ENCODE results near the gene CDC14B.

CDC14B gene

DNA sequence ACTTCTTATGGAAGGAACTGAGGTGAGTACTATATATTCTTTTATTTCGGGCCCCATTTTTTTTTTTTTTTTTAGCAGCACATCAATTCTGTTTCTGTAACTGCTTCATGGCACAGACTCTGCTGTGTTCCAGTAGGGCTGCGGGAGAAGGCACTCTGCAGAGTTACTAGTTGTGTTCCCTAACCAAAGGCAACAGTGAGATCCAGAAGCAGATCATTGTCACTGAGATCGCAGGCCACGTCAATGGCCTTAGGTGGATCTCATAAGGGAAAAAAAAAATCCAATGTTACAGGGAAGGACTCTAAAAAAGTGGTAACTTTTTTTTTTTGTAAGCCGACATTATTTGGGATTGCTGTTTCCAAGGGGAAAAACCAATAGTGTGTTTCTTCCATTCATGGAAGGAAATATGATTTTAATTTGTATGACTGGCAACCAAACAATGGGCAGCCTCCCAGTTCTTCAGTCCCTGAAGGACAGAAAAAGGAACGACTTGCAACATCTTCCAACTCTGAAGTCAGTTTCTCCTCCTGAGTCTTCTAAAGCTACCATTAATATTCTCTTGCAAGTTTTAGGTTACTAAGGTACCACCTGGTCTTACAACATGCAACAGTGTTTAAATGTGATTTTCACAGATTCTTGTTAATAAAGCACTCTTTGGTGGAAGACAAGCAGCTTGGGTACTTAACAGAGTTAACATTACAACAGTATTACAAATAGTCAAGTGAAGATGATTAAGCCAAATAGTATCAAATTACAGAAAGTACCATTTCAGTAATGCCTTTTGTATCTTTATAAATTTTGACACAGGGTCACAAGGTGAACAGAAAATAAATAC is 116.9 kb downstream of the CDC14B start:
- no peak for DNase-seq (ENCODE audit: low read depth in 2 of 2)

DNA sequence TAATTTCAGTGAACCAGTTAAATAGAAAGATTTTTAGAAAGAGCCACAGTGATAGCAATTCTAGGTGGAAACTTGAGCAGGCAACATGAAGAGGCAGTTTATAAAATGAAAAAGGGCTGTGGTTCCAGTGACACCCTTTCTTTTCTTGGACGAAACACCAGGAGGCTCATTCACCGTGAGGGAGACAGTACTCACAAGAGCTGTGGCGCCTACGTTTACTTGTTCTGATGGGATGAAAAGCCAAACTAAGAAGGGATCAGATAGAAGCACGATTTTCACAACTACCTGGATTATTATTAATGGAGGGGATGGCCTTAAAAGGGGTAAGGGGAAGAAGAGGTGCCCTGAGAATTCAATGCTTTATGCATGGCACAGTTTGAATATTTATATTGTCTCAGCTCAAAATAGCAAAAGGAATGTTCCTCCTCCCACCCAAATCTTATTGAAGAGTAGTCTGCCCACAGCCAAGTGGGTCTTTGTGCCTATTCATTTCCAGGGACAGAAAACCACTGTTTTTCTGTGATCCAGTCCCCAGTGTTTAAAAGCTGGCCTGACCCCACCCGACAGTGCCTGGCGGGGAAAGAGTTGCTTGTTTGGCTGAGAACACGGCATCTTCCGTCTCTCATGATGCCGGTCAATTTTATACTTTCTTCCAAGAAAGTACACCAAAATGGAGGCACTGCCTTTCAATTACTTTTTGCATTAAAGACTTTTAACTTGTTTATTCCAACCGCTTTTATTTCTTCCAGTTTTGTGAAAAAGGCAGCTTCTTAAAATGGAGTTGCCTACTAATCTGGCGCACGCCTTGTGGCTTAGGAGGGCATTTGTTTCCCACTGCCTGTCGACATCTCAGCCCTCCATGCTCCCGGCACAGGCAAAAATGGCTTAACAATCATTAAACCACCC is 117.8 kb downstream of the CDC14B start:
- DNase-seq (ENCODE audit: low read depth in 2 of 2) = no peak

DNA sequence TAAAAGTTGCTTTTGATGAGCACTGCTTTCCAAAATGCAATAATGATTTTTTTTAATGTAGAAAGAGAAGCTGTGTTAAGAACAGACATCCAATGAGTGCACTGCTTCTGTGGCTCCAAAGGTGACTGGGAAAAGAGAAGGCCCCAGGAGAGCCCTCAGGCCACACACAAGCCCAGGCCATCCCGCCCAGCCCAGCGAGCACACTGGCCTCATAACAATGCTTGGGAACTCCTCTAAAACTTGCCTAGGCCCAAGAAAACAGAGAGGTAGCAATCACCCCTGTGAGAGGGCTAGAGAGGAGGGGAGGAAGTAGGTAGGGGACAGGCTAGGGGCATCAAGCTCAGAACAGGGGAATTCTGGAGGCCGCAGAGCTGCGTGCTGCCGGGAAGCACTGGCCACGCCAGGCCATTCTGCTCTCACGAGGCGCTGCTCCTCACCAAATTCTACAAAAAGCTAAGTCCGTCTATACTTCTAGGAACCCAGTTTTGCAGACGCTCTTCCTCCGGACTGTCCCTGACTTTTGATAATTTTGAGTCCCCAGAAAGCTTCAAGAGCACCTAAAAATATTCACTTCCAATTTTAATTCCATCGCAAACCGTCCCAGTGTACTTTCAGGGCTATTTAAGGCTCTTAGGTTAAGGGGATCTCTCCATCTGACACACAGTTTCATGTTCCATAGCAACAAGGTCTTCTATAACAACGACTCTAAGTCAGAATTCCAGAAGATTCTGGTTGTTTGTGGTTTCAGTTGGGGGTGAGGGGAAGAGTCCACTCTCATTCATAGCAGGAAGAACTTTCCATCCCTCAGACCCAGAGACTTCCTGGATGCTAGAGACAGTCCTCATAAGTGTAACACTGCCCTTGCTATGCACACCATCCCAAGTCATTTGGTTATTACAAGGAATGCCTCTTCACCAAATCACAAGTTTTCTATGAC is 118.7 kb downstream of the CDC14B start:
- DNase-seq (ENCODE audit: low read depth in 2 of 2) = no peak

DNA sequence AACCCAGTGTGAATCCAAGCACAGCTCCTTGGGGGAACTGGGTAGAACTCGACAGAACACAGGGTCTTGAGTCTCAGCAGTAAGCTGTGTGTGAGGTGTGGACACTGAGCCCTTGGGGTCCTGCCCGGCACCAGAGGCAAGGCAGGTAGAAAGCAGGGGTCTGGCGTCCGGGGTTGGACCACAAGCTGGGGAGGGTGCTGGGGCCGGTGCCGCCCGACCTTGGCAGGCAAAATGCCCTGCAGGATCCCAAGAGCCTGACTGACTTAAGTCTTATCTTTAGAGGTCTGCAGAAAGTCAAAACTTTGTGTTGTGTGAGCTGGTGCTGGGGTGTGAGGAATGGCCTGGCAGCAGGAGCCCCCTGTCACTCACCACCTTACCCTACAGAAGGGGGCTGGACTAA is 120.4 kb downstream of the CDC14B start:
- no peak for DNase-seq (ENCODE audit: low read depth in 2 of 2)

DNA sequence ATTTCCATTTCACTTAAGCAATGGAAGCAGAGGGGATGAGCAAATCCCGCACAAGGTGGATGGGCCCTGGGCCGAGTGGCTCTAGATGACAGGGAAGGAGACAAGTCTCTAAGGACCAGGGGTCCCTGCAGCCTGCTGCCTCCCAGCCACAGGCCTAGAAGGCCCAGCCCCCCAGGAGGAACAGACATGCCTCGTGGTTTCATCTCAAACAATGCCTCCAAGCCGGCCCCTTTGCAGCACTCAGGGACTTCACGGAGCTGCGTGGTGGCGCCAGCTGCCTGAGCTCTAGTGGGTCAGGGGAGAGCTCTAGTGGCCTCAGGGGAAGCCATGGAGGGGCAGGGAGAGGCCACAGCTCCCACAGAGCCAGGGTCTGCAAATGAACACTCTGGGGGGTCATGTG is 120.8 kb downstream of the CDC14B start:
- no peak for DNase-seq (ENCODE audit: low read depth in 2 of 2)

DNA sequence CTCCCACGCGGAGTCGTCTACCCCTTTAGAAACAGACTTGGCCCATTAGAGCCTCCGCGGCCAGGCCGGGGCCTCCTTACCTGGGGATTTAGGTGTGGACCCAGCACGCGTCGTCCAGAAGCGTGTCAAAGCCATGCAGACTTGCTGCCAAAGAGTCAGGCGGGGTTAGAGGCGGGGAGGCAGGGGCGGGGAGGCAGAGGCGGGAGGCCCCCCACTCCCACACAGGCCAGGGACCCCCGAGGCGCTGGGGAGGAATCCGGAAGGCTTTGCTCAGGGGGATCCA is 122.6 kb downstream of the CDC14B start:
- no peak for DNase-seq (ENCODE audit: low read depth in 2 of 2)

DNA sequence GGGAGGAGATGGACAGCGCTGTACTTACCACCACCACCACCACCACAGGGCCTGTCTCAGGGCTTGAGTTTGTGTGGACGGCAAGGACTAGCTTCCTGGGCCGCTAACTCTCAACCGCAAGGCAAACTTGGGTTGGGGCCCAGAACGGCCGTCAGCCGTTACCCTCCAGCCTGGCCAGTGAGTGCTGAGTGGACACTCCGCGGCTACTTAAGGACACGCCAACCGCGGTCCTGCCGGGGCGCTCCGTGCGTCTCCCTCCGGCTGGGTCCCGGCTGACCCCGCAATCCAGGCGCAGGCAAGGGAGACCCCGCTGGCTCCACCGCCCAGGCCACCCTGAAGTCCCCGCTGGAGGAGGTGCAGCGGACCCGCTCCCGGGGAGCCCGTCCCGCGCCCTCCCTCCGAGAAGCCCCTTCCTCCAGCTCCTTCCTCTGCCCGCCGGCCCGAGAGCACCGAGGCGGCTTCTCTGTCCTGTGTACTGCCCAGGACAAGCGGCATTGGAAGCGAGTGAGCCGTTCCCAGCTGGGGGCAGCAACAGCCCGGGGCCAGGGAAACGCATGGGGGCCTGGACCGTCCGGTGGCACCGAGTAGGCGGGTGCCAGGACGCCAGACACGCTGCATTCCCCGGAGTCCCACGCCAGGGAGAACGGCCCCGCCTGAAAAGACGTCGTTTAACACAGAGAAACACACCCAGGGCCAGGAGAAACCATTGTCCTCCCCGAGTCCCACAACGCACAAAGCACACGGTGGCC is 123.1 kb downstream of the CDC14B start:
- DNase-seq (ENCODE audit: low read depth in 2 of 2) = no peak

DNA sequence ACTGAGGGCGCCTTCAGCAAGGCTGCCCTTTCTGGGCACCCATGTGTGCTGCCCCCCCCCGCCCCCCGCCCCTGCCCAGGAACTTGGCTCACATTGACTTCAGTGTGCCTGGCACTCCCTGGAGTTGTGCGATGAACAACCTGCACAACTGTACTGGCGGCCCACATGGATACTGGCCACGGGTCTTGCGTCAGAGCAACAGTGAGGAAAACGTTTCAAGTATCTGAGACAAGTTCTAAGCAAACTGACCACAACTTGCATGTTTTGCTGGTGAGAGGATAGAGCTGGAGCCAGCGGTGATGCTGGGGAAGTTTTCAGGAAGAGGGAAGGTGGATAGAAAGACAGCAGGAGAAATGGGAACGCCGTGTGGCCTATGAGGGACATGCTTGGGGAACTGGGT is 124.3 kb downstream of the CDC14B start:
- DNase-seq (ENCODE audit: low read depth in 2 of 2) = peak; percentile 61 to 63

DNA sequence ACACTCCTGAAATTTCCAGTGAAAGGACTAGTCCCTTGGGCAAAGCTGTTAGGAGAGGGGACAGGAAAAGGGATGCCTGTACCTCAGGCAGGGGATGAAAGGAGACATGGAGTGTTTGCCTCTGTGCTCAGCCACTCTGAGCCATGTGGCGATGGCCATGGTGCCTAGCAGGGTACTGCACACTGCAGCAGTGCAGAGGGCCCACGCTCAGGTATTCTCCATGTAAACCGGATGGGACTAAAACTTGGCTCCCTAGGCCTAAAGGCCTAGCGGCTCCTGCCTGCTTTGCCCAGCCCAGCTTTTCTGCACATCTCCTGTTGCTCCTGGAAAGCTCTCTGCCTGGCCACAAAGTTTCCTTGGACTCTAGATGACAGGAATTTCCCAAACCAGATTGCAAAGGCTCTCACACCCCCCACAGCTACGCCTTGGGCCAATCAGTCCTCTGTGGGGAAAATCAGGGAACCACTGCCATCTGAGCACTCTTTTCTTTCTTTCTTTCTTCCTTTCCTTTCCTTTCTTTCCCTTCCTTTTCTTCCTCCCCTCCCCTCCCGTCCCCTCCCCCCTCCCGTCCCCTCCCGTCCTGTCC is 125.3 kb downstream of the CDC14B start:
- DNase-seq (ENCODE audit: low read depth in 2 of 2) = no peak

DNA sequence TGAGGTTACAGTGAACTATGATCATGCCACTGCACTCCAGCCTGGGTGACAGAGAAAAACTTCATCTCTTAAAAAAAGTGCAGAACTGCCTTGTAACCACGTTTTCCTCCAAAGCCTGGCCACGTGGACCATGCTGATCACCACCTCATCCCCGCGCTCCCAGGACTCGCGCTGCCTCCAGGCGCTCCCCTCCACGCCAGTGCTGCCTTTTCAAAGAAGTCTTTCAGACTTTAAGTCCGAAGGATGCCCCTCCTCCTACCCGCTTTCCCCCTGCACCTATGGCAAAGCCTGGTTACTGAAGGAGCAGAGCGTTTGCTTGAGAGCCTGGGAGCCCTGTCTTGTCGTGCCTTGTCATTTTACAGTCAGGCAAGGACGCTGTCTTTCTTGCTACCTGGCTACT is 125.9 kb downstream of the CDC14B start:
- DNase-seq (ENCODE audit: low read depth in 2 of 2) = no peak

DNA sequence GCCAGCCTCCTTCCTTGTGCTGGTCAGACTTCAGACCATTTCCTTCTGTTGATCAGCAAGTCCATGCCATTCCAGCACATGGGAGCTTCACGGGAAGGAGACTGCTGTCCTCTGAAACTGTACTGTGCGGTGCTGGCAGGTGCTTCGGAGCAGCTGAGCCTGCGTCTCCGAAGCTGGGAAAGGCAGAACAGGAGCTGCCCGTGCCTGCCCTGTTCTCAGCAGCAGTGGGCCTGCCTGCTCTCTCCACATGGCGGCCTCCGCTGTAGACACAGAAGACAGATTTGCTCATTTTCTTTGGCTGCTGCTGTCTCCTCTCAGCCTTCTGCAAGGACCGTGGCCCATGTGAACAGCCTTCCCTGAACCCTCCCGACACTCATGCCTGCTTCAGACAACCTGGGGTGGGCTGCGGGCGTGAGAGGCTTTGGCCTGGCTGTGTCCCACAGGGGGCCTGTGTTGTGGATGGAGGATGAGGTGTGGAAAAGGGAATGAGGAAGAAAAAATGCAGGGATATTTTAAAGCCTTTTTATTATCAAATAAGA is 126.6 kb downstream of the CDC14B start:
- DNase-seq (ENCODE audit: low read depth in 2 of 2) = no peak

DNA sequence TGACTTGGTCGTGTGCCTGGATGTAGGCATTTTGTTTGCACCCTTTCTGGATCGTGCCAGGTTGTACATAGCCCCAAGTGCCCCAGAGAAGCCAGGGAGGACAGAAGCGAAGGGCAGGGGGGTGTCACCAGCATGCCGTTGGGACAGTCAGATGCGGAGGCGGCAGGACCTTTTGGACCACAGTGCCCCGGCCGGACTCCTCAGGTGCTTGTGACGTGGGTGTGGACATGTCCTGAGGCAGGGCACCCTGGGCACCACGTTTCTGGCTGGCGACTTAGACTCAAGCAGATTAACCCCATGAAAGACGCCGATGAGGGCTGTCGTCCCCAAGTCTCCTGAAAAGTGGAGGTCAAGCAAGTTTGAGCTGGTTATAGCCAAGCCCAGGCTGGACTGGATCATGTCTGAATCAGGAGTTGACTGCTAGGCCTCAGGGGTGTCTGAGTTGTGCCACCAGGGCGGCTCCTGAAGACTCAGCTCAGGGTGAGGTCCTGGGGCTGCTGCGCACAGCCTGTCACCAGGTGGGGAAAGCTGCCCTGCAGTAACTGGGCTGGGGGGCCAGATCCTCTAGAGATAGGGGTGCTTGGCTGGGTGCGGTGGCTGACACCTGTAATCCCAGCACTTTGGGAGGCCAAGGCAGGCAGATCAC is 127.6 kb downstream of the CDC14B start:
- no peak for DNase-seq (ENCODE audit: low read depth in 2 of 2)

DNA sequence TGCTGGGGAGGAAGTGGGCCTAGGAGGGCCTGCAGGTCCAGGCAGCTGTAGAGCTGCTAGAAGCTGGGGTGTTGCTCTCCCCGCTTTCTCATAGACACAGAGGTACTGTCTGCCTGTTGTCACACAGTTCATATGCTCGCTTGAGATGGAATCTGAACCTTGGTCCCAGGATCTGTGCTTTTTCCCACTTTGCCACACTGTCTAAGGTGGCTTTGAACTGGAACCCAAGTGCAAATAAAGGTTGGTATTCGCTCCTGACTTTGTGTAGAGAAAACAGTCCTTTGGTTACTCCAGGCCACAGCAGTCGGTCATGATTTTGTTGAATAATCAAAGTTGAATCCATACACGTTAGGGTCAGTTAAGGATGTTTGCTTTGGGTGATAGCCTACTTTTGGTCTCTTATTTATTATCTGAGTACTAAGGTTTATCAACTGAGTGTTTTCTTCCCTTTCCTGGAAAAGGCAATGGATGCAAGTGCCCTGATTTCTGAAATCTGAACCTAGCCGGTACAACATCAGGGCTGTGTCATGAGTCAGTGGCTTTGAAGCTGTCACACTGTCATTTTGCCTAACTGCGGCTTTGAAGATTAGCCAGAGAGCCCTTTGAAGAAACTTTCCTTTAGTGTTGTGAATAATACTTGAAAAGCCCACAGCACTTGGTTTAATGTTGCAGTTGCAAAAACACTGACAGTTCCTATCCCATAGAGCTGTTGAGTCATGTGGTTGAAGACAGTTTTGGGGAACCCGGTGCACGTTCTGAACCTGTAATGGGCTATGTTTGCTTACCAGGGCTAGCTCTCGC is 128.4 kb downstream of the CDC14B start:
- no peak for DNase-seq (ENCODE audit: low read depth in 2 of 2)

DNA sequence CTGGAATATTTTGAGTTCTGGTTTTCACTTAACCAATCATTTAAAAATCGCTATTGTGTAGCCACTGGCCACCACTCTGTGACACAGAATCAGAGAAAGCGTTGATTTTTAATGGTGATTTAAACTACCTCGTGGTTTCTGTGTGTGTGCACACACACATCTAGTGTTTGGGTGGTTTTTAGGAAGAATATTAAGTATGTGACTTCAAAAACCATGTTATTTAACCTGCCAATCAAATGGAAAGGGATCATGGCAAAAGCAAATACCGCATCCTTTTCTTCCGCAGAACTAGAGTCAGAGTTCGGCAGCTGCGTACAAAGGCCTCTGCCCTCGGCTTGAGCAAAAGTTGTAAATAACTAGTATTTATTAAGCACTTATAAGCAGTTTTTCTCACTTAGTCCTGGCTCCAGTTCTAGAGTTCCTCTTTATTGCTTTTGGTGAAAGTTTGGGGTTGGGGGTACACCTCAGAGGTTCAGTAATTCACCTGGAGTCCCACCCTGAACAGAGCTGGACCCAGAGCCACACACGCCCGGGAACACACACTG is 129.0 kb downstream of the CDC14B start:
- DNase-seq (ENCODE audit: low read depth in 2 of 2) = no peak

DNA sequence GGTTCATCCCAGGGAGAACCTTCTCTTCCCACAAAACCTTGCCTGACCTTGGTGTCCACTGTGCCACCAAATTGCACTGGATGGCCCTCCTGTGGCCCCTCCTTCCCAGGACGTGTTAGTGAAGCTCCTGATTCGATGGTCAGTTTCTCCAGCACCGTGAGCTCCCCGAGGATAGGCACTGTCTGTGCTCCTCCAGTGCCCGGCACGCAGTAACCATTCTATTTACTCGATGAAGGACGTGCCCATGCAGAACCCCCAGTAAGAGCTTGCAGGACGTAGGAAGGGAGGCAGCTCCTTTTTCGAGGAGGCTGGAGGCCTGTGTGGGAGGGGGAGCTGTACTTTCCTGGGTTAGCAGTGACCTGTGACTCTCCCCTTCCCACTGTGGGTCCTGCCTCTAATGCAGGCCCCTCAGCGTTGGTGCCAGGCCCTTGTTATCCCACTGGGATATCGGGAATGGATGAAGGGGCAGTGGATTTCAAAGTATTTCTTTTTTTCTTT is 130.1 kb downstream of the CDC14B start:
- no peak for DNase-seq (ENCODE audit: low read depth in 2 of 2)

DNA sequence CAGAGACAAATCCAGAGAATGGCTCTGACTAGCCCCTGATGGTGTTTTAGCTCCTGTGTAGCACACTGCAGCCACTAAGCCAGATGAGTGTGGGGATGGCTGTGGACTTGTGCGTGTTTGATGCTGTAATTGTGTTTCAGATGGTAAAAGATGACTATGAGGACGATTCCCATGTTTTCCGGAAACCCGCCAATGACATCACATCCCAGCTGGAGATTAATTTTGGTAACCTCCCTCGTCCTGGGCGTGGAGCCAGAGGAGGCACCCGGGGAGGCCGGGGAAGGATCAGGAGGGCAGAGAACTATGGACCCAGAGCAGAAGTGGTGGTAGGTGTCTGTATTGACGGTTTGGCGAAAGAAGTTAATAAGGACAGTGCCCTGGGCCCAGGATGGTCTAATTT is 131.7 kb downstream of the CDC14B start:
- DNase-seq (ENCODE audit: low read depth in 2 of 2) = no peak

DNA sequence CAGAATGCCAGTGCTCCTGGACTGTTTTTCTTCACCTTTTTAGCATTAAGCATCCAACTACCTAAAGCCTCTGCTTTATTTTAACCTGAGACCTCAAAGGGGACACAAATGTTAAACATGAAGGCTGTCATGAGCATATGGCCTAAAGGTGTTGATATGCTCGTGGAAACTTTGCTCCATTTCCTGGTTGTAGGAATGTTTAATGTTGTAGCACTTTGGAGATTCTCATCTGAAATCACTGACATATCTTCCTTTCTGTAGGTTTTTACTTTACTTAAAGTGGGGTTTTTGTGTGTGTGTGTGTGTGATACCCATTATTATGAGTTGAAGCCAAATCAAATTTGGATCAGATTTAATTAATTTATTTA is 132.6 kb downstream of the CDC14B start:
- no peak for DNase-seq (ENCODE audit: low read depth in 2 of 2)

DNA sequence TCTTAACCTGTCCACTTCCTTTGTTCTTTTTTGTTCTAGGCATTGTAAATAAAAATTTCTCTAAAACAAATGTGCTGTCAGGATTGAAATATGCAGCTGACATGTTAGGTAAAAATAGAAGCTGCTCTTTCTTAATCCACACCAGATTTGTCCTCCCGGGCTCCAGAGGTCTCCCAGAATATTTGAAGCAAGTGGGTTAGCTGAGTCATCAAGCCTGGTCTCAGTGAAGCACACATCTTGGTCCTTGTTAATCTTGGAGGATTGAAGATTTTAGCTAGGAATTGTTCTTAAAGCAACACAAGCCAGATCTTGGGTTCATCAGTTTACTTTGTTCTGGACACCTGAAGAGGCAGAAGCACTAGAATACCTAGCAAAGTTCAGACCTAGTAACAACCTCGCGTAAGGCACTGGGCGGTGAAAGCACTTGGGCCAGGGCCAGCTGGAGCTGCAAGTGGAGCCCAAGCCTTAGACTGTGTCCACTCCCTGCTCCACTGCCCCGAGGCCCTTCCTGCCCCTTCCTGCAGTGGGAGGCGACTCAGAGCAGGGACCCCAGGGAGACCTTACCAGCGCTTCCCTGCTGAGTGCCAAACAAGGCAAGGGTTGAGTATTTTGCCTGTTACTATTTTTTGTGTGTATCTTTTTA is 133.1 kb downstream of the CDC14B start:
- DNase-seq (ENCODE audit: low read depth in 2 of 2) = peak; percentile 79 to 80

Measured in fibroblast of skin of left quadriceps (primary cell).